ENCODE data around the gene NRXN3. TPM values are rescaled to one million over a fixed set of nuclear protein-coding genes. Genes with fewer than 3 reads are reported as not detected.

The NRXN3 gene
- total and polyA plus RNA-seq, 2 of the 4 experiments (the other 2 are of a cell fraction), result 4.8 to 25.1 TPM

DNA sequence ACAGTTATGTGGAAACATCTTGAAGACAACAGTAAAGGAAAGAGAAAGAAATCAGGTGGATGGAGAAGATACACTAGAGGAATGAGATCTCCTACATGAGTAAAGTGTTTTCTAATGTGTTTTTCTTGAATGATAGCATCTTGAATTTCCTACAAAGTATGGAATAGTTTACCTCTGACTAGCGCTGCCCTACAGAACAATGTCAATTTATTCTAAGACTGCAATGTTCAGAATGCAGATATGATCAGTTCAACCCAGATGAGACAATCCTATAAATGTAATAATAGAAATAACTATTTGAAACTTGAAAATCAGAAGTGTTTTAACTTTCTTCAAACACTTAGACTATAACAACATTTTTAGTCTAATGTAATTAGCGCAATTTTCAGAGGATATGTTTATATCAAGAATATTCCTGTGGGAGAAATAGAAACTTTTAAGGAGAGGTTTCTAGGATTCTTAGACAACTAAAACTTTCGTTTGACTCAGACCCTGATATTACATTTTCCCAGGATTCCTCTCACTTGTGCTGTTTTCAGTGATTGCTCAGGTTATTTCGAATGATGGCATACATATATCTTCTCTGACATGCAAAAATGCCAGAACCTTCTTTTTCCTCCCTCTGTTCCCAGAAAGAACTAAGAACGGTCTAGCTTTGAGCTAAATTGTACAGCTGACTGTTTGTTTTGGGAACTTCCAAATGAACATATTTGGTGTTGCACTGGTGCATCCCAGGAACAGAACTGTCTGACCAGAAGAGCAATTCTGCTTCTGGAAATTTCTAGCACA is 1023.7 kb downstream of the NRXN3 start:
- no peak overlapping the region for H4K91ac ChIP-seq (ENCODE audit: insufficient read depth, low read depth, low read length)
- no peaks in the 10 kb centered on the region for H3K4me1 ChIP-seq (ENCODE audit: control insufficient read depth, insufficient read depth, low read length)
- H3K56ac ChIP-seq (ENCODE audit: extremely low read depth, insufficient read depth, low read length), result no peak overlapping the region
- H3K9me3 ChIP-seq (ENCODE audit: control insufficient read depth, insufficient read depth, low read length), result no peaks in the 10 kb centered on the region
- in situ Hi-C loops (cut with MboI; ENCODE audit: low sequenced_read_pairs), result no loop called here
- ATAC-seq (ENCODE audit: low read depth) (no peak), DNase-seq (no peak)
- no peak overlapping the region for H2BK15ac ChIP-seq (ENCODE audit: low read depth, low read length)
- H3K18ac ChIP-seq (ENCODE audit: low read depth, low read length), result no peak overlapping the region
- no peak overlapping the region for H3K4me2 ChIP-seq (ENCODE audit: low read depth, low read length)
- H3K36me3 ChIP-seq (ENCODE audit: control insufficient read depth, insufficient read depth, low read length), result no peaks in the 10 kb centered on the region
- no peak overlapping the region for H2AK5ac ChIP-seq (ENCODE audit: low read depth, low read length)
- H2BK120ac ChIP-seq (ENCODE audit: low read depth, low read length), result no peak overlapping the region
- H2AK9ac ChIP-seq (replicated peaks; ENCODE audit: low read depth, low read length, poor library complexity), result no peak overlapping the region
- dilution Hi-C loops (cut with HindIII; ENCODE audit: low sequenced_read_pairs, unreplicated experiment), result no loop called here
- H3K9ac ChIP-seq (ENCODE audit: low read depth, low read length), result no peak overlapping the region
- no peak overlapping the region for H3K27ac ChIP-seq (ENCODE audit: insufficient read depth, low read length)
- H4K5ac ChIP-seq (ENCODE audit: low read depth, low read length), result no peak overlapping the region
- intact Hi-C loops (cut with micrococcal nuclease), result no loop called here
- H2BK20ac ChIP-seq (ENCODE audit: low read depth, low read length), result no peak overlapping the region
- ChIA-PET CTCF (interaction anchor here (0.6 to 0.7 kb wide), 2 partner anchors 13 to 553 kb away, joined by 4 to 6 read pairs; no protein-coding TSS in a partner anchor), POLR2A (ENCODE audit: unreplicated experiment) (no interaction called here)
- H3K27me3 ChIP-seq (ENCODE audit: control insufficient read depth, insufficient read depth, low read length), result peaks cover 1% of the 10 kb centered on the region; the same call in 1 of the 2 replicates
- H3K14ac ChIP-seq (replicated peaks; ENCODE audit: low read depth, low read length), result no peak overlapping the region
- no peaks in the 10 kb centered on the region for H4K20me1 ChIP-seq (ENCODE audit: insufficient read depth, low read length)
- H2BK5ac ChIP-seq (ENCODE audit: low read depth, low read length, poor library complexity, severe bottlenecking), result no peak overlapping the region
- BruUV-seq (replicated peaks), result no TSS peak
- H4K8ac ChIP-seq (ENCODE audit: low read depth in 2 of 2, low read length in 2 of 2), result no peak overlapping the region
- no peaks in the 10 kb centered on the region for H3K79me1 ChIP-seq (ENCODE audit: low read depth in 1 of 2, low read length in 2 of 2)
- 100% methylated on average over 1 of the region's 5 CpGs; no CpG with 5 or more reads in 1 of the 2 experiments for WGBS, 2 experiments (ENCODE audit: extremely low coverage in 2 of 2, insufficient read length in 1 of 2)
- no peak overlapping the region for H3K23ac ChIP-seq (ENCODE audit: low read depth, low read length)
- H3K4ac ChIP-seq (ENCODE audit: low read depth, low read length), result no peak overlapping the region
- H2AFZ ChIP-seq (replicated peaks; ENCODE audit: low read length, poor library complexity), result no peak overlapping the region
- H3K4me3 ChIP-seq (ENCODE audit: insufficient read depth, low read depth, low read length), result no peak overlapping the region
- no peaks in the 10 kb centered on the region for H3K9me1 ChIP-seq (ENCODE audit: insufficient read depth, low read length)
- TF ChIP-seq BHLHE40 (IDR thresholded peaks at IDR 0.05; ENCODE audit: low read depth, low read length) (no peak), FOS (IDR thresholded peaks at IDR 0.05; ENCODE audit: low read depth, low read length) (no peak), MAZ (IDR thresholded peaks at IDR 0.05; ENCODE audit: borderline replicate concordance, low read depth, low read length) (no peak), CEBPB (IDR thresholded peaks at IDR 0.05; ENCODE audit: low read depth, low read length) (no peak), MAFK (IDR thresholded peaks at IDR 0.05; ENCODE audit: low read depth, low read length) (no peak), NFE2L2 (IDR thresholded peaks at IDR 0.05; ENCODE audit: low read depth, low read length) (no peak), RAD21 (IDR thresholded peaks at IDR 0.05; ENCODE audit: low read length) (no peak), SMC3 (IDR thresholded peaks at IDR 0.05; ENCODE audit: low read depth, low read length) (no peak), POLR2A (IDR thresholded peaks at IDR 0.05; ENCODE audit: low read depth, low read length) (no peak), MXI1 (IDR thresholded peaks at IDR 0.05; ENCODE audit: borderline replicate concordance, low read depth, low read length) (no peak), RCOR1 (IDR thresholded peaks at IDR 0.05; ENCODE audit: insufficient replicate concordance, low read length) (no peak), RFX5 (IDR thresholded peaks at IDR 0.05; ENCODE audit: low read depth, low read length) (no peak)
- TF ChIP-seq, protein P1, sequence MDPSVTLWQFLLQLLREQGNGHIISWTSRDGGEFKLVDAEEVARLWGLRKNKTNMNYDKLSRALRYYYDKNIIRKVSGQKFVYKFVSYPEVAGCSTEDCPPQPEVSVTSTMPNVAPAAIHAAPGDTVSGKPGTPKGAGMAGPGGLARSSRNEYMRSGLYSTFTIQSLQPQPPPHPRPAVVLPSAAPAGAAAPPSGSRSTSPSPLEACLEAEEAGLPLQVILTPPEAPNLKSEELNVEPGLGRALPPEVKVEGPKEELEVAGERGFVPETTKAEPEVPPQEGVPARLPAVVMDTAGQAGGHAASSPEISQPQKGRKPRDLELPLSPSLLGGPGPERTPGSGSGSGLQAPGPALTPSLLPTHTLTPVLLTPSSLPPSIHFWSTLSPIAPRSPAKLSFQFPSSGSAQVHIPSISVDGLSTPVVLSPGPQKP (IDR thresholded peaks at IDR 0.05; ENCODE audit: borderline replicate concordance, low read depth, low read length), result no peak
- TF ChIP-seq, protein P2, sequence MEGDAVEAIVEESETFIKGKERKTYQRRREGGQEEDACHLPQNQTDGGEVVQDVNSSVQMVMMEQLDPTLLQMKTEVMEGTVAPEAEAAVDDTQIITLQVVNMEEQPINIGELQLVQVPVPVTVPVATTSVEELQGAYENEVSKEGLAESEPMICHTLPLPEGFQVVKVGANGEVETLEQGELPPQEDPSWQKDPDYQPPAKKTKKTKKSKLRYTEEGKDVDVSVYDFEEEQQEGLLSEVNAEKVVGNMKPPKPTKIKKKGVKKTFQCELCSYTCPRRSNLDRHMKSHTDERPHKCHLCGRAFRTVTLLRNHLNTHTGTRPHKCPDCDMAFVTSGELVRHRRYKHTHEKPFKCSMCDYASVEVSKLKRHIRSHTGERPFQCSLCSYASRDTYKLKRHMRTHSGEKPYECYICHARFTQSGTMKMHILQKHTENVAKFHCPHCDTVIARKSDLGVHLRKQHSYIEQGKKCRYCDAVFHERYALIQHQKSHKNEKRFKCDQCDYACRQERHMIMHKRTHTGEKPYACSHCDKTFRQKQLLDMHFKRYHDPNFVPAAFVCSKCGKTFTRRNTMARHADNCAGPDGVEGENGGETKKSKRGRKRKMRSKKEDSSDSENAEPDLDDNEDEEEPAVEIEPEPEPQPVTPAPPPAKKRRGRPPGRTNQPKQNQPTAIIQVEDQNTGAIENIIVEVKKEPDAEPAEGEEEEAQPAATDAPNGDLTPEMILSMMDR (conservative IDR thresholded peaks at IDR 0.05; ENCODE audit: low read depth, low read length), result no peak
- TF ChIP-seq, protein P3, sequence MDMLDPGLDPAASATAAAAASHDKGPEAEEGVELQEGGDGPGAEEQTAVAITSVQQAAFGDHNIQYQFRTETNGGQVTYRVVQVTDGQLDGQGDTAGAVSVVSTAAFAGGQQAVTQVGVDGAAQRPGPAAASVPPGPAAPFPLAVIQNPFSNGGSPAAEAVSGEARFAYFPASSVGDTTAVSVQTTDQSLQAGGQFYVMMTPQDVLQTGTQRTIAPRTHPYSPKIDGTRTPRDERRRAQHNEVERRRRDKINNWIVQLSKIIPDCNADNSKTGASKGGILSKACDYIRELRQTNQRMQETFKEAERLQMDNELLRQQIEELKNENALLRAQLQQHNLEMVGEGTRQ (IDR thresholded peaks at IDR 0.05; ENCODE audit: low read depth, low read length), result no peak

Data from IMR-90 (cell line).